ENCODE results near the gene CTNNA2.

CTNNA2 gene

DNA sequence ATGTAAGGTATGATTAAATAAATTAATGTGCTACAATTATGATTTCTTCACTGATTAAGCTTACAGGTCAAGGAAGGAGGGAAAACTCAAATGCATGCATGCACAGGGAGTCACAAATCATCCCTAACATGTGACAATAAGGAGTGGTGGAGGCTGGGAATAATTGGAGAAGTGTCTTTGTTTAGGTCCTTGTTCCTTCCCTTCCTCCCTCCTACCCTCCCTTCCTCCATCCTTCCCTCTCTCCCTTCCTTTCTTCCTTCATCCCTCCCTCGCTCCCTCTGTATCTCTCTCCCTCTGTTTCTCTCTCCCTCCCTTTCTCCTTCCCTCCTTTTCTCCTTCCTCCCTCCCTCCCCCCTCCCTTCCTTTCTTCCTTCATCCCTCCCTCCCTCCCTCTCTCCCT lies 337.1 kb downstream of the CTNNA2 start:
- no peak overlapping the region for H3K4me3 ChIP-seq (ENCODE audit: extremely low read depth, insufficient read depth, low read length, poor library complexity, severe bottlenecking)
- no peaks in the 10 kb centered on the region for H3K4me1 ChIP-seq (ENCODE audit: control insufficient read depth, insufficient read depth, low read length, poor library complexity, severe bottlenecking)
- H3K27ac ChIP-seq (ENCODE audit: low read depth, low read length, severe bottlenecking): no peak overlapping the region
- H3K36me3 ChIP-seq (ENCODE audit: control insufficient read depth, insufficient read depth, low read length): no peaks in the 10 kb centered on the region
- 85% methylated on average over 1 of the region's 1 CpG; no CpG with 5 or more reads in 1 of the 2 experiments for WGBS, 2 experiments (ENCODE audit: insufficient coverage in 2 of 2)
- H3K9me3 ChIP-seq (ENCODE audit: control insufficient read depth, low read length): no peaks in the 10 kb centered on the region

- Histone ChIP-seq H3K4me1 (ENCODE audit: control insufficient read depth, insufficient read depth, low read length, poor library complexity, severe bottlenecking) (no peaks in the 10 kb centered on the region), H3K36me3 (ENCODE audit: control insufficient read depth, insufficient read depth, low read length) (no peaks in the 10 kb centered on the region), H3K27ac (ENCODE audit: low read depth, low read length, severe bottlenecking) (no peak overlapping the region), H3K9me3 (ENCODE audit: control insufficient read depth, low read length) (no peaks in the 10 kb centered on the region), H3K4me3 (ENCODE audit: extremely low read depth, insufficient read depth, low read length, poor library complexity, severe bottlenecking) (no peak overlapping the region)
Measured at GRCh38 chr2:79850912-79851311, 338.1 kb downstream of the CTNNA2 start.

DNA sequence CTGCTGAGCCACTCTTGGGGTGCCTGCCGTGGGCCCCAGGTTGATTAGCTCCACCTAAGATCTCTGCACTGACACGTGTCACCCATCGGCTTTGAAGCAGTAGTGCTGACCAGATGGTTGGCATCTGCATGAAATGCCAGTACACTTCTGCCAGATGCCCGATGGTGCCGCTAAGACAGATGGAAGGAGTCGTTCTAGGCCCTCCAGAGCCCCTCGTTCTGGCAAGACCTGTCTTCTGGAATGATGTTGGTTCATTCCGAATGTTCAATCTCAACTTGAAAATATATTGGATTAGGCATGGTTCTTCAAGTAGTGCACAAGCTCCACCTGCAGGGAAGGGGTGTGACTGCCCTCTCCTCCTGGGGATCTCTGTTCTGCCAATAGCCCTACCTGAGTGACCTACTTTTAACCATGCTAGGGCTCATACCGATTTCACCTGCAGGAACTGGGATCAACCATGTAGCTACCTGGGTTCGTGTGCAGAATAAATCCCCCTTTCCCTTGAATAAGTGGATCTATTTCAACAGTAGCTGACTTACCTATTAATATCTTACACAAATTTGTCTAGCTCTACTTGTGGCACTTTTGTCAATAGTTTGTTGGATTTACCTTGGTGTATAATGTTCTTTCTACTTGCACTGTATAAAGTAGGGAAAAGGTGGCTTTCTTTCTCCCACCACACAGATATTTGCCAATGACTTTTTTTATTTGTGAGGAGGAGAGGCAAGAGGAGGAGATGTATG lies 342.6 kb downstream of the CTNNA2 start:
- no peak overlapping the region for H3K4me3 ChIP-seq (ENCODE audit: extremely low read depth, insufficient read depth, low read length, poor library complexity, severe bottlenecking)
- H3K36me3 ChIP-seq (ENCODE audit: control insufficient read depth, insufficient read depth, low read length): no peaks in the 10 kb centered on the region
- H3K9me3 ChIP-seq (ENCODE audit: control insufficient read depth, low read length): no peaks in the 10 kb centered on the region
- no peaks in the 10 kb centered on the region for H3K4me1 ChIP-seq (ENCODE audit: control insufficient read depth, insufficient read depth, low read length, poor library complexity, severe bottlenecking)
- no peak overlapping the region for H3K27ac ChIP-seq (ENCODE audit: low read depth, low read length, severe bottlenecking)
- WGBS, 2 experiments (ENCODE audit: insufficient coverage in 2 of 2): 73 to 77% methylated on average over 8 to 10 of the region's 10 CpGs

DNA sequence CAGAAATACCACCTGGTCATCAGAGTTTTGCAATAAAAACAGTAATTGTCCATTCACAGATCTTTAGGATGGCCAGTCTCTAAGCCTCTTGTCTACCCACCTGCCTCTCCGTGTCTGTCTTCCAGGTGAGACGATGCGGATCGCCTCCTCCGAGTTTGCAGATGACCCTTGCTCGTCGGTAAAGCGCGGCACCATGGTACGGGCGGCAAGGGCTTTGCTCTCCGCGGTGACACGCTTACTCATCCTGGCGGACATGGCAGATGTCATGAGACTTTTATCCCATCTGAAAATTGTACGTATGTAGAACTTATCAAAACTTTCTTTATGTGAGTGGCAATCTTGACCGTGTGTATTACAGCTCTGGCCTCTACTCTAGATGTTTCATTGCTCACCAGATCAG lies 345.0 kb downstream of the CTNNA2 start:
- Histone ChIP-seq H3K36me3 (ENCODE audit: control insufficient read depth, insufficient read depth, low read length) (no peaks in the 10 kb centered on the region), H3K4me1 (ENCODE audit: control insufficient read depth, insufficient read depth, low read length, poor library complexity, severe bottlenecking) (no peaks in the 10 kb centered on the region), H3K27ac (ENCODE audit: low read depth, low read length, severe bottlenecking) (no peak overlapping the region), H3K4me3 (ENCODE audit: extremely low read depth, insufficient read depth, low read length, poor library complexity, severe bottlenecking) (no peak overlapping the region), H3K9me3 (ENCODE audit: control insufficient read depth, low read length) (no peaks in the 10 kb centered on the region)
- 97% methylated on average over 15 to 17 of the region's 17 CpGs for WGBS, 2 experiments (ENCODE audit: insufficient coverage in 2 of 2)

DNA sequence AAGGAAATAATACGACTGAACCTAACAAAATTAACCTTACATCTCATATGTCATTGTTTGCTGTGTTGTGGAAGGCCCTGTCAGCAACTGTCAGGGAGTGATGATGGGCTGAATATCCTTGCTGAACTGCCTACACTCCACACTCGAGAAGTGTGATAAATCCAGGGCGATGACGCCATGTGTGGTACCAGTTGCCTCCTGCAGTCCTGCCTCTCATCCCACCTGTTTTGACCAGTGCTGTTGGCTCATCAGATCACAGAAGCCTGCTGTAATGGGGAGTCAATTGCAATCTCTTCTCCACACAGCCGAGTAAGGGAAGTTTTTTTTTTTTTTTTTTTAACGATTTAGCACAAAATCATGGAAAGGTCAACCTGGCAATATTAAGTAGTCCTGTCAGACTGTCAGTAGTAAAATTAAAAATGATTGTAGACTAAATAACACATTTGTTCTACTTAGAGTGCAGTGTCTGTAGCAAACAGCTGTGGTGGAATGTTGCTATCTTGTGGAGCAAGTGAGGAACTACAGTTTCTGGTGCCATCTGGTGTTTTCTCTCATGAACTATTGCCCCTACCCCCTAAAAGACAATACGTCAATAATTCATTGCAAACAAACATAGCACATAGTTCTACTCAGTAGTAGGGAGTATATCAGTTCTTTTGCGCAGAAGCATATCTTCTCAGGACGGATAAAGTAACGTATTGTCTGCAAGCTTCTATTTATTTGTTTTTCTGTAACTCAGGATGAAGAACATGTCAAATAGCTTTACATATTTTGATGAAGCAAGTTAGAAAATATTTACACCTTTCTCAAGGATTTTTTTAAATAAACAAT lies 347.6 kb downstream of the CTNNA2 start:
- 67% methylated on average over 1 of the region's 10 CpGs; no CpG with 5 or more reads in 1 of the 2 experiments for WGBS, 2 experiments (ENCODE audit: insufficient coverage in 2 of 2)

DNA sequence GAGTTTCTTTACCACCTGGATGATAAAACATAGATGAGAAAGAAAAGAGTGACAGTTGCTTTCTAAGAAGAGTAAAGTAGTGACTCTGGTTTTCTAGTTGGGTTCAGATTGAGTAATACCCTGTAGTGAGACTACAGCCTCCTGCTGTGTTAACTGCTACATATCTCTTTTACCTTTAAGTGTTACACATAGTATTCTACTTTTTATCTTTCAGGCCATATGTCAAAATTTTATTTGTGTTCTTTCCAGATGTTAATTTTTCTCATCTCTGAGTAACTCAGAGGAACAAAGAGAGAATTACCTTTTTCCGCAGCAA lies 348.2 kb downstream of the CTNNA2 start:
- WGBS, 2 experiments (ENCODE audit: insufficient coverage in 2 of 2): 0% methylated on average over 1 of the region's 1 CpG; no CpG with 5 or more reads in 1 of the 2 experiments
- H3K4me1 ChIP-seq (ENCODE audit: control insufficient read depth, insufficient read depth, low read length, poor library complexity, severe bottlenecking): no peaks in the 10 kb centered on the region
- H3K36me3 ChIP-seq (ENCODE audit: control insufficient read depth, insufficient read depth, low read length): no peaks in the 10 kb centered on the region
- no peaks in the 10 kb centered on the region for H3K9me3 ChIP-seq (ENCODE audit: control insufficient read depth, low read length)
- H3K4me3 ChIP-seq (ENCODE audit: extremely low read depth, insufficient read depth, low read length, poor library complexity, severe bottlenecking): no peak overlapping the region
- no peak overlapping the region for H3K27ac ChIP-seq (ENCODE audit: low read depth, low read length, severe bottlenecking)

More for the DNA sequence above, 347.6 kb downstream of the CTNNA2 start:
- no peak overlapping the region for H3K4me3 ChIP-seq (ENCODE audit: extremely low read depth, insufficient read depth, low read length, poor library complexity, severe bottlenecking)
- H3K9me3 ChIP-seq (ENCODE audit: control insufficient read depth, low read length): no peaks in the 10 kb centered on the region
- H3K36me3 ChIP-seq (ENCODE audit: control insufficient read depth, insufficient read depth, low read length): no peaks in the 10 kb centered on the region
- H3K27ac ChIP-seq (ENCODE audit: low read depth, low read length, severe bottlenecking): no peak overlapping the region
- H3K4me1 ChIP-seq (ENCODE audit: control insufficient read depth, insufficient read depth, low read length, poor library complexity, severe bottlenecking): no peaks in the 10 kb centered on the region

DNA sequence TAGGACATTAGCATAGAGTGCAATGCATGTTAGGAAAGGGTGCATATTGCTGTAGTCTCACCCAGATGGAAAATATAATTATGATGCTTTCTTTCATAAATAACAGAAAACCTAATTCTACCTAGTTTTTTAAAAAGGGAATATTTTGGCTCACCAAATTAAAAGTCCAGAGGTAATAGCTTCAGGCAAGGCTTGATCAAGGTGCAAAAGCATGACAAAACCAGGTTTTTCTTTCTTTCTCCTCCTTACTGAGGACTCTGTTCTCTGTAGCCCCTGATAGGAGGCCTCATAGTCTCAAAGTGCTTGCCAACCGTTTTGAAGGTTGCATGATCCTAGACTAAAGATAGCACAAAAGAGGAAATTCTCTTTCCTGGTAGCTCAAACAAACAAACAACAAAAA lies 349.9 kb downstream of the CTNNA2 start:
- Histone ChIP-seq H3K36me3 (ENCODE audit: control insufficient read depth, insufficient read depth, low read length) (no peaks in the 10 kb centered on the region), H3K4me1 (ENCODE audit: control insufficient read depth, insufficient read depth, low read length, poor library complexity, severe bottlenecking) (no peaks in the 10 kb centered on the region), H3K4me3 (ENCODE audit: extremely low read depth, insufficient read depth, low read length, poor library complexity, severe bottlenecking) (no peak overlapping the region), H3K9me3 (ENCODE audit: control insufficient read depth, low read length) (no peaks in the 10 kb centered on the region), H3K27ac (ENCODE audit: low read depth, low read length, severe bottlenecking) (no peak overlapping the region)
- no CpG with 5 or more reads among the region's 1 CpG for WGBS, 2 experiments (ENCODE audit: insufficient coverage in 2 of 2)

DNA sequence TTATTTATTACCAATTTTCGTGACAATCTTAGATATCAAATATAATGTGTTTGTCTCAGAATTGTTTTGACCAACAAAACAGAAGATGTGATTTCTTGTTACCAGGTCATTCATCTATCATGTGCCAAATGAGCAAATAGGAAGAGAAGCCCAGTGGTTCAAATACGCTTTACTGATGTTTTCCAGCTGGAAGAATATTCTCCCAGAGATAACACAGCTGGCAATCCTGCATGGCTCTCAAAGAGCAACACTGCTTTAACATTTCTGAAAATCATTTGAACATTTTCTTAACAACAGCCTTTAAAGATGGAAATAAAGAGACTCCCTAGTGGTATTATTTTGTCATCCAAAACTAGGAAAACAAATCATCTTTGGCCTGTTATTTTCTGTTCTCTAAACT lies 359.8 kb downstream of the CTNNA2 start:
- Histone ChIP-seq H3K27ac (ENCODE audit: low read depth, low read length, severe bottlenecking) (no peak overlapping the region), H3K36me3 (ENCODE audit: control insufficient read depth, insufficient read depth, low read length) (no peaks in the 10 kb centered on the region), H3K4me3 (ENCODE audit: extremely low read depth, insufficient read depth, low read length, poor library complexity, severe bottlenecking) (no peak overlapping the region), H3K4me1 (ENCODE audit: control insufficient read depth, insufficient read depth, low read length, poor library complexity, severe bottlenecking) (no peaks in the 10 kb centered on the region), H3K9me3 (ENCODE audit: control insufficient read depth, low read length) (no peaks in the 10 kb centered on the region)
- WGBS, 2 experiments (ENCODE audit: insufficient coverage in 2 of 2): 80% methylated on average over 1 of the region's 2 CpGs; no CpG with 5 or more reads in 1 of the 2 experiments

- no peak overlapping the region for H3K4me3 ChIP-seq (ENCODE audit: extremely low read depth, insufficient read depth, low read length, poor library complexity, severe bottlenecking)
- WGBS, 2 experiments (ENCODE audit: insufficient coverage in 2 of 2): 89 to 95% methylated on average over 11 to 17 of the region's 18 CpGs
- no peaks in the 10 kb centered on the region for H3K9me3 ChIP-seq (ENCODE audit: control insufficient read depth, low read length)
- H3K27ac ChIP-seq (ENCODE audit: low read depth, low read length, severe bottlenecking): no peak overlapping the region
- H3K36me3 ChIP-seq (ENCODE audit: control insufficient read depth, insufficient read depth, low read length): no peaks in the 10 kb centered on the region
- H3K4me1 ChIP-seq (ENCODE audit: control insufficient read depth, insufficient read depth, low read length, poor library complexity, severe bottlenecking): no peaks in the 10 kb centered on the region
Measured at GRCh38 chr2:79874015-79874414, 361.2 kb downstream of the CTNNA2 start.

- no peak overlapping the region for H3K27ac ChIP-seq (ENCODE audit: low read depth, low read length, severe bottlenecking)
- H3K36me3 ChIP-seq (ENCODE audit: control insufficient read depth, insufficient read depth, low read length): no peaks in the 10 kb centered on the region
- WGBS, 2 experiments (ENCODE audit: insufficient coverage in 2 of 2): 0 to 17% methylated on average over 1 of the region's 3 CpGs
- no peak overlapping the region for H3K4me3 ChIP-seq (ENCODE audit: extremely low read depth, insufficient read depth, low read length, poor library complexity, severe bottlenecking)
- no peaks in the 10 kb centered on the region for H3K4me1 ChIP-seq (ENCODE audit: control insufficient read depth, insufficient read depth, low read length, poor library complexity, severe bottlenecking)
- H3K9me3 ChIP-seq (ENCODE audit: control insufficient read depth, low read length): no peaks in the 10 kb centered on the region
Measured at GRCh38 chr2:79876430-79876829, 363.6 kb downstream of the CTNNA2 start.

DNA sequence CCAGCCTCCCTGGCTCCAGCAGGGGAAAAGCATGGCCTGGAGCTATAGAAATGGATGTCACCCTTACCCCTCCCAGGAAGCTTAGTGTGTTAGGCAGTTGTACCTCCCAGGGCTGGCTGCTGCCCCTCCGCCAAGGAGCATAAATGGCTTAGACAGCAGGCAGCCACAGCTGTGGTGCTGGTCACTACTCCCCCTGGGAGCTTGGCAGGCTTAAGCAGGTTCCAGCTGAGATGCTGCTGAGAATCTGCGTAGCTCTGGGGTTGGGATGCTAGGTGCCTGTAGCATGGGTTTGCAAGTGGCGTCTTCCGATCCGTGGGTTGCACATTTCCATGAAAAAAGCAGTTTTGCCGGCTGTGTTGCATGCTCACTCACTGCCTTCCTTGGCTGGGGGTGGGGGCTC lies 369.7 kb downstream of the CTNNA2 start:
- H3K4me3 ChIP-seq (ENCODE audit: extremely low read depth, insufficient read depth, low read length, poor library complexity, severe bottlenecking): no peak overlapping the region
- 87 to 100% methylated on average over 1 to 6 of the region's 6 CpGs for WGBS, 2 experiments (ENCODE audit: insufficient coverage in 2 of 2)
- no peaks in the 10 kb centered on the region for H3K9me3 ChIP-seq (ENCODE audit: control insufficient read depth, low read length)
- no peaks in the 10 kb centered on the region for H3K36me3 ChIP-seq (ENCODE audit: control insufficient read depth, insufficient read depth, low read length)
- no peaks in the 10 kb centered on the region for H3K4me1 ChIP-seq (ENCODE audit: control insufficient read depth, insufficient read depth, low read length, poor library complexity, severe bottlenecking)
- H3K27ac ChIP-seq (ENCODE audit: low read depth, low read length, severe bottlenecking): no peak overlapping the region

All from mesodermal cell (in vitro differentiated cells).